Measurements from ENCODE around the gene GPBP1. TPM values are rescaled to one million over a fixed set of nuclear protein-coding genes. Genes with fewer than 3 reads are reported as not detected.
A peak's percentile ranks its signal among the peaks of the same experiment; 100 is the strongest.

The GPBP1 gene
- total RNA-seq, 1 experiment from 2014 or later: 112 TPM

GRCh38 chr5:57221049-57221568 is 47.2 kb downstream of the GPBP1 start:
- no peak overlapping the region for H3K4ac ChIP-seq (ENCODE audit: low read depth, low read length)
- H3K4me2 ChIP-seq (ENCODE audit: insufficient read depth, insufficient read length, low read length): no peak overlapping the region
- no peak overlapping the region for H2BK120ac ChIP-seq (ENCODE audit: low read depth, low read length, poor library complexity, severe bottlenecking)
- peaks cover 11 to 41% (median 27%) of the 10 kb centered on the region in 3 experiments for H3K36me3 Mint-ChIP-seq (ENCODE audit: insufficient read depth in 1 of 3, low read depth in 3 of 3)
- H3K27me3 Mint-ChIP-seq (ENCODE audit: low read depth): no peaks in the 10 kb centered on the region
- H2BK15ac ChIP-seq (ENCODE audit: low read depth, low read length): no peak overlapping the region
- H2AK5ac ChIP-seq (ENCODE audit: insufficient read length, low read length): no peak overlapping the region
- peak; percentile 86 for TF ChIP-seq CTCF (conservative IDR thresholded peaks at IDR 0.05)
- H4K8ac ChIP-seq (replicated peaks; ENCODE audit: insufficient read length, low read depth, low read length): no peak overlapping the region
- no peak overlapping the region for H3K4me3 Mint-ChIP-seq
- no peaks in the 10 kb centered on the region for H3K9me3 ChIP-seq (ENCODE audit: control insufficient read depth, low read depth, low read length)
- H3K4me1 Mint-ChIP-seq: peaks cover 5 to 12% of the 10 kb centered on the region in 2 experiments; a peak in 2 of 4 replicates
- no peaks in the 10 kb centered on the region for H3K27me3 ChIP-seq (ENCODE audit: insufficient read depth, low read length)
- no peaks in the 10 kb centered on the region for H4K20me1 ChIP-seq (ENCODE audit: control insufficient read depth, insufficient read depth, insufficient read length)
- no peak overlapping the region for H3K23ac ChIP-seq (ENCODE audit: insufficient read length, low read depth, low read length)
- 100% methylated on average over 1 of the region's 2 CpGs for WGBS (ENCODE audit: extremely low coverage, insufficient read length, low lambda C conversion rate)
- no peaks in the 10 kb centered on the region for H3K4me1 ChIP-seq (ENCODE audit: insufficient read depth, low read length)
- H2BK5ac ChIP-seq (ENCODE audit: insufficient read length, low read length): no peak overlapping the region
- H3K27ac Mint-ChIP-seq: peak overlapping the region in 1 of 3 experiments; percentile 80; a peak in 1 of 7 replicates
- H4K5ac ChIP-seq (ENCODE audit: insufficient read length, low read depth, low read length): no peak overlapping the region
- no peak overlapping the region for H2AFZ ChIP-seq (ENCODE audit: low read length)
- no peaks in the 10 kb centered on the region for H3K9me3 Mint-ChIP-seq
- no peak overlapping the region for H3K18ac ChIP-seq (ENCODE audit: insufficient read length, low read depth, low read length)
- no peak overlapping the region for H3T11ph ChIP-seq (ENCODE audit: low read length)
- H2BK12ac ChIP-seq (ENCODE audit: insufficient read length, low read depth, low read length): no peak overlapping the region
- H4K91ac ChIP-seq (ENCODE audit: insufficient read length, low read depth, low read length): no peak overlapping the region
- H3K14ac ChIP-seq (ENCODE audit: insufficient read depth, low read length): no peak overlapping the region
- no peaks in the 10 kb centered on the region for H3K23me2 ChIP-seq (ENCODE audit: insufficient read length, low read depth, low read length, poor library complexity, severe bottlenecking)
- H3K79me2 ChIP-seq (ENCODE audit: insufficient read depth, low read length): peaks cover 21% of the 10 kb centered on the region; the same call in 1 of the 2 replicates
- no peak overlapping the region for H3K56ac ChIP-seq (ENCODE audit: insufficient read length, low read depth, low read length)
- no peak for DNase-seq
- peaks cover 5% of the 10 kb centered on the region for H3K79me1 ChIP-seq (ENCODE audit: insufficient read depth, low read depth, low read length, poor library complexity, severe bottlenecking)
- no peak overlapping the region for H3K27ac ChIP-seq (ENCODE audit: insufficient read length, low read depth, low read length)
- H3K9ac ChIP-seq (ENCODE audit: extremely low read depth, insufficient read length, low read length): no peak overlapping the region
- H2BK20ac ChIP-seq (ENCODE audit: low read depth, low read length, poor library complexity, severe bottlenecking): no peak overlapping the region
